ENCODE results near the gene STEAP3.

The STEAP3 gene

DNA sequence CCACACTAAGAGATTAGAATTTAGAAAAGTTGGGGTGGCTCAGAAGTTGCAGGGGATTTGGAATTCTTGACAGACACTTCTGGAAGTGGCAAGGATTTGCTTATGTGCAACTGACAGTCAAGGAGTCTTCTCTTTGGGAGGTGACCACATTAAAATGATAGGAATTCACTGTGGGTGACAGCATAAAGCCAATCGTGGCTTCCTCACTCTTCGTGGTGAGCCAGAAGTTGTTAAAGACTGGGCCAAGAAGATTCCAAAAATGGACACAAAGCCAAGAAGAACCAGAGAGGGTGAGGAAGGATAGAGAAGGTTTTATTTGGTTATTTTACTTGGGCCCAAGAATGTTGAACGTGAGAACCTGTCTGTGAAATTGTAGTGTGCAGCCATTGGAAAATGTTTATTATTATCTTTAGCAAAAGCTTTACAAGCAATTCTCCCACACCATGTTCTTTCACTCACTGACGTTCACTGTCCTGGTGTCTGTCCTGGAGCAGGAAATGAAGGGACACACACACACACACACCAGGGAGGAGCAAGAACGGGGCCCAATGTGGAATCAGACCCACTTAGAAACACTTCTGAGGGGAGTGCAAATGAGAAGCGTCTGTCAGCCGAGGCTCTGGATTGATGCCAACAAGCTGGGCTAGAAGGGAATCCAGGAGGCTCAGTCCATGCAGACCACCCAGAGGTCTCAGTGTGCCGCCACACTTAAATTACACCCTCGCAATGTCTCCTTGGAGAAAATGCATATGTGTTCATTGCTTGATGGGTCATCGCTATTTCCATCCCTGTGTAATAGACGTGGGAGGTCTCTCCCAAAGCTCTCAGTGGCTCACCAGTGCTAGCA is 37.2 kb downstream of the STEAP3 start:
- TF ChIP-seq, protein P1, sequence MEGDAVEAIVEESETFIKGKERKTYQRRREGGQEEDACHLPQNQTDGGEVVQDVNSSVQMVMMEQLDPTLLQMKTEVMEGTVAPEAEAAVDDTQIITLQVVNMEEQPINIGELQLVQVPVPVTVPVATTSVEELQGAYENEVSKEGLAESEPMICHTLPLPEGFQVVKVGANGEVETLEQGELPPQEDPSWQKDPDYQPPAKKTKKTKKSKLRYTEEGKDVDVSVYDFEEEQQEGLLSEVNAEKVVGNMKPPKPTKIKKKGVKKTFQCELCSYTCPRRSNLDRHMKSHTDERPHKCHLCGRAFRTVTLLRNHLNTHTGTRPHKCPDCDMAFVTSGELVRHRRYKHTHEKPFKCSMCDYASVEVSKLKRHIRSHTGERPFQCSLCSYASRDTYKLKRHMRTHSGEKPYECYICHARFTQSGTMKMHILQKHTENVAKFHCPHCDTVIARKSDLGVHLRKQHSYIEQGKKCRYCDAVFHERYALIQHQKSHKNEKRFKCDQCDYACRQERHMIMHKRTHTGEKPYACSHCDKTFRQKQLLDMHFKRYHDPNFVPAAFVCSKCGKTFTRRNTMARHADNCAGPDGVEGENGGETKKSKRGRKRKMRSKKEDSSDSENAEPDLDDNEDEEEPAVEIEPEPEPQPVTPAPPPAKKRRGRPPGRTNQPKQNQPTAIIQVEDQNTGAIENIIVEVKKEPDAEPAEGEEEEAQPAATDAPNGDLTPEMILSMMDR (IDR thresholded peaks at IDR 0.05; ENCODE audit: extremely low read depth, insufficient read depth, missing control alignments): no peak
- no peak for DNase-seq (ENCODE audit: low spot score)
- in situ Hi-C loops (cut with MboI; ENCODE audit: low pct_unique_long_range_greater_than_20kb, low sequenced_read_pairs, unreplicated experiment): no loop called here

DNA sequence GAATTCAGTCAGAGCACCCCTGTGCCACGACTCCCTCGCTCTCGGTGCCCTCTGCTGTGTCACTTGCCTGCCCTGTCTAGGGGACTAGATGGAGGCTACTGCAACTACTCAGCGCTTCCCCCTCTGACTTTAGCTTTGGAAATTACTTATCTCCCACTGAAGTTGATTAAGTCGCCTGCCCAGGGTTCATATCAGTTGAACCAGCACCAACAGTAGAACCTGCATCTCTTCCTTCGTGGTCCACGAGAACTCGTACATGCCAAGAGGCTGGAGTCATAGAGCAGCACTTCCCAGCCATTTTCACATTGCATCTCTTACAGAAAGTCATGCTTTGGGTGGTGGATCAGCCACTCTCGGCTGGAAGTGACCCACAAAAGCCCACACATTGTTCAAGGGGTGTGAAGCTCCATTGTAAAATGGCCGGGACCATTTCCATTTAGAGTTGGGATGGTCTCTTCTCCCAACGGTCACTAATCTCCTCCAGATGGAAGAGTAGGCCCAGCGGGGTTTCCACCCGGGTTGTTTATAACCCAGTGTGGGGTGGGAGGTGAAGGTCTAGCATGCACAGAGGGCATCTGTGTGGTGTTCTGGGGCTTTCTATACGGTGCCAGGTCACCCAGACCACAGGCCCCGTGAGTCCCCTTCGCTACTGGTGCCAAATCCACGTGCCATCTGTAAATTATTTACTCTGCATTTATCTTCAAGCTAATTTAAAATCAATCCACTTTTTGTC is 38.0 kb downstream of the STEAP3 start:
- no peak for DNase-seq (ENCODE audit: low spot score)
- in situ Hi-C loops (cut with MboI; ENCODE audit: low pct_unique_long_range_greater_than_20kb, low sequenced_read_pairs, unreplicated experiment): no loop called here
- TF ChIP-seq, protein P1 (IDR thresholded peaks at IDR 0.05; ENCODE audit: extremely low read depth, insufficient read depth, missing control alignments): no peak

DNA sequence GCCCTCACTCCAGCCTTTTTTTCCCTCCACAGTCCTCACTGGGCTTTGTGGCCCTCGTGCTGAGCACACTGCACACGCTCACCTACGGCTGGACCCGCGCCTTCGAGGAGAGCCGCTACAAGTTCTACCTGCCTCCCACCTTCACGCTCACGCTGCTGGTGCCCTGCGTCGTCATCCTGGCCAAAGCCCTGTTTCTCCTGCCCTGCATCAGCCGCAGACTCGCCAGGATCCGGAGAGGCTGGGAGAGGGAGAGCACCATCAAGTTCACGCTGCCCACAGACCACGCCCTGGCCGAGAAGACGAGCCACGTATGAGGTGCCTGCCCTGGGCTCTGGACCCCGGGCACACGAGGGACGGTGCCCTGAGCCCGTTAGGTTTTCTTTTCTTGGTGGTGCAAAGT is 39.4 kb downstream of the STEAP3 start:
- no peak for DNase-seq (ENCODE audit: low spot score)
- TF ChIP-seq, protein P1 (IDR thresholded peaks at IDR 0.05; ENCODE audit: extremely low read depth, insufficient read depth, missing control alignments): no peak
- in situ Hi-C loops (cut with MboI; ENCODE audit: low pct_unique_long_range_greater_than_20kb, low sequenced_read_pairs, unreplicated experiment): no loop called here

DNA sequence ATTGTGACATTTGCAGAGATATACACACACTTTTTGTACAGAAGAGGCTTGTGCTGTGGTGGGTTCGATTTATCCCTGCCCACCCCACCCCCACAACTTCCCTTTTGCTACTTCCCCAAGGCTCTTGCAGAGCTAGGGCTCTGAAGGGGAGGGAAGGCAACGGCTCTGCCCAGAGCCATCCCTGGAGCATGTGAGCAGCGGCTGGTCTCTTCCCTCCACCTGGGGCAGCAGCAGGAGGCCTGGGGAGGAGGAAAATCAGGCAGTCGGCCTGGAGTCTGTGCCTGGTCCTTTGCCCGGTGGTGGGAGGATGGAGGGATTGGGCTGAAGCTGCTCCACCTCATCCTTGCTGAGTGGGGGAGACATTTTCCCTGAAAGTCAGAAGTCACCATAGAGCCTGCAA is 40.0 kb downstream of the STEAP3 start:
- TF ChIP-seq, protein P1 (IDR thresholded peaks at IDR 0.05; ENCODE audit: extremely low read depth, insufficient read depth, missing control alignments): no peak
- no peak for DNase-seq (ENCODE audit: low spot score)
- in situ Hi-C loops (cut with MboI; ENCODE audit: low pct_unique_long_range_greater_than_20kb, low sequenced_read_pairs, unreplicated experiment): no loop called here

DNA sequence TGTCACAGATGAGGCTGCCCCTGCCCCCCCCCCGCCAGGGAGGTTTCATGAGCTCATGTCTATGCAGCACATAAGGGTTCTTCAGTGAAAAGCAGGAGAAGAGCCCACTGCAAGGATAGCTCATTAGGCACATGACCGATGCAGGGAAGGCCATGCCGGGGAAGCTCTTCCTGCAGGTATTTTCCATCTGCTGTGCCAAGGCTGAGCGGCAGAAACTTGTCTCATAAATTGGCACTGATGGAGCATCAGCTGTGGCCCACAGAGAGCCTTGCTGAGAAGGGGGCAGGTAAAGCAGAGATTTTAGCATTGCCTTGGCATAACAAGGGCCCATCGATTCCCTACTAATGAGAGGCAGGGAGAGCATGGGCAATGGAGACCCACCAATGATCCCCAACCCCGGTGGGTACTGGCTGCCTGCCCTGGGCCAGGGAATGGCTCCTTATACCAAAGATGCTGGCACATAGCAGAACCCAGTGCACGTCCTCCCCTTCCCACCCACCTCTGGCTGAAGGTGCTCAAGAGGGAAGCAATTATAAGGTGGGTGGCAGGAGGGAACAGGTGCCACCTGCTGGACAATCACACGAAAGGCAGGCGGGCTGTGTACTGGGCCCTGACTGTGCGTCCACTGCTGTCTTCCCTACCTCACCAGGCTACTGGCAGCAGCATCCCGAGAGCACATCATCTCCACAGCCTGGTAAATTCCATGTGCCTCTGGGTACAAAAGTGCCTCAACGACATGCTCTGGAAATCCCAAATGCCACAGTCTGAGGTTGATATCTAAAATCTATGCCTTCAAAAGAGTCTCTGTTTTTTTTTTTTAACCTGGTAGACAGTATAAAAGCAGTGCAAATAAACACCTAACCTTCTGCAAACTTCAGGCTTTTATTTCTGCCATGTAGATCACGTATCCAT is 41.4 kb downstream of the STEAP3 start:
- in situ Hi-C loops (cut with MboI; ENCODE audit: low pct_unique_long_range_greater_than_20kb, low sequenced_read_pairs, unreplicated experiment): no loop called here
- peak; percentile 76 for DNase-seq (ENCODE audit: low spot score)
- TF ChIP-seq, protein P1 (IDR thresholded peaks at IDR 0.05; ENCODE audit: extremely low read depth, insufficient read depth, missing control alignments): peak; percentile 90

DNA sequence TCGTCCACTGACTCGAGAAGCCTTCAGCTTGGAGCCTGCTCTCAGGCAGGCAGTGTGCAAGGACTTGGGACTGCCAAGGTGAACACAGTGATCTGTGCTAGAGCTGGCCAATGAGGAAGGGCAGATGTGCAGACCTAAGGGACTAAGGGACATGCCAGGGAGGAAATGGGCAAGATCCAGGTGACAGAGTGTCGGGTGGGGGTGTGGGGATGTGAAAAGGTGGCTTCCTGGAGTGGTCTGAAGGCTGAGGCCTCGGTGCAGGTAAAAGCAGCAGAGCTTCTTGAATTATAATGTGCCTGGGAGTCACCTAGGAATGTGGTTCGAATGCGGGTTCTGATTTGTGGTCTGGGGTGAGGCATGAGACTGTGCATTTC is 42.0 kb downstream of the STEAP3 start:
- in situ Hi-C loops (cut with MboI; ENCODE audit: low pct_unique_long_range_greater_than_20kb, low sequenced_read_pairs, unreplicated experiment): no loop called here
- DNase-seq (ENCODE audit: low spot score): no peak
- TF ChIP-seq, protein P1 (IDR thresholded peaks at IDR 0.05; ENCODE audit: extremely low read depth, insufficient read depth, missing control alignments): no peak

Data from GM13977 (cell line).